ENCODE results near the gene RALGAPA1.
A peak's percentile ranks its signal among the peaks of the same experiment; 100 is the strongest.
"Not testable (repeated sequence)": the region's sequence is repeated elsewhere in the genome, so short reads cannot be mapped to it uniquely, and the experiment has no call there.

Gene RALGAPA1

DNA sequence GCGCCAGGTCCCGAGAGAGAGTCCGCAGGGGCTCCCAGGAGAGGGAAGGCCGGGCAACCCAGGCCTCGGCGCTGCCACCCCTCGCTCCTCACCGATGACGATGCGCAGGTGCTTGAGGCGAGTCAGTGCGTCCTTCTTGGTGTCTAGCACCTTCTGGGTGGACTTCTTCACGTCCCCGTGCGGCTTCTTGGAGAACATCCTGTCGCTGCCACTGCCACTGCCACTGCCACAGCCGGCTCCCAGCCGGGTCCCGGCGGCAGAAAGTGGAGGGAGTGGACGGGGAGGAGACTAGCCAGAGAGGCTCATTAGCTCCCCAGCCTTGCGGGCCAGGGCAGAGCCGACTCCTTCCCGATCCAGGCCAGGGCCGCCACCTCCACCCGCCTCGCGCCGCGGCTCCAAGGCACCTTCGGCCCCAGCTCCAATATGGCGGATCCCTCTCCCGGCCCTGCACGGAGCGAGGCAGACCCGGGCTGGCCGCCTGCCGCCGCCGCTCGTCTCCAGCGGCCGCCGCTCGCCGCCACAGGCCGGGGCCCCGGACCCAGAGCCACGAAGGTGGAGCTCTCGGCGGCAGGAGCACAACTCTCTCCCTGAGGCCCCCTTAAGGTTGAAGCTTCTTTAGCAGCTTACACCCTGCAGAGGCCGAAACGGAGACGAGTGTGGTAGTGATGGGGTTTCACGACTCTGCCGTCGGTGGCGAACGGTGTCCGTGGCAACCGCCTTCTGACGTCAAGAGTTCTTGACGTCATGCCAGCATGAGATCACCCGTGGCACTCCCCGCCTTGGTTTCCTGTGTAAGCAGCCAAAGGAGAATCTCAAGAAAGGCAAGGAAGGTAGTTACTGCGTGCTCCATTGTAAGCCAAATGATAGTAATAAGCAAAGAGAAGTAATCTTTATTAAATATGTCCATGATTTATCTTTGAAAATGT is at the start of gene RALGAPA1:
Gene RALGAPA1 (minus strand): TSS at position 658 of the 926 bp plus-strand sequence. CDS start 460 bp downstream, at position 198.
- DNase-seq, result peak; percentile 87

DNA sequence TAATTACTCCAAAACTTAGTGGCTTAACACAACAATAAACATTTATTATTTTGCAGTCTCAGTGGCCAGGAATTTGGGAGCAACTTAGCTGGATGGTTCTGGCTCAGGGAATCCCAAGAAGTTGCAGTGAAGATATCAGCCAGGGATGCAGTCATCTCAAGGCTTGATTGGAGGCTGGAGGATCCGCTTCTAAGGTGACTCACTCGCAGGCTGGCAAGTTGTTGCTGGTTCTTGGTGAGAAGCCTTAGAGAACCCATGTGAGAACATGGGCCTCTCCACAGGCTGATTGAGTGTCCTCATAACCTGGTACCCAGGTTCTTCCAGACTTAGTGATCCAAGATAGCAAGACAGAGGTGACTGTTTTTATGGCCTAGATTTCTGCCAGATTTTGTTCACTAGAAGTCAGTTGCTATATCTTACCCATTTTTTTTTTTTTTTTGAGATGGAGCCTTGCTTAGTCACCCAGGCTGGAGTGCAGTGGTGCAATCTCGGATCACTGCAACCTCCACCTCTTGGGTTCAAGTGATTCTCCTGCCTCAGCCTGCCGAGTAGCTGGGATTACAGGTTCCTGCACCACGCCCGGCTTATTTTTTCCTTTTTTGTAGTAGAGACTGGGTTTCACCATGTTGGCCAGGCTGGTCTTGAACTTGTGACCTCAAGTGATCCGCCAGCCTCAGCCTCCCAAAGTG is 49.6 kb upstream of the RALGAPA1 start:
- no peak for DNase-seq

DNA sequence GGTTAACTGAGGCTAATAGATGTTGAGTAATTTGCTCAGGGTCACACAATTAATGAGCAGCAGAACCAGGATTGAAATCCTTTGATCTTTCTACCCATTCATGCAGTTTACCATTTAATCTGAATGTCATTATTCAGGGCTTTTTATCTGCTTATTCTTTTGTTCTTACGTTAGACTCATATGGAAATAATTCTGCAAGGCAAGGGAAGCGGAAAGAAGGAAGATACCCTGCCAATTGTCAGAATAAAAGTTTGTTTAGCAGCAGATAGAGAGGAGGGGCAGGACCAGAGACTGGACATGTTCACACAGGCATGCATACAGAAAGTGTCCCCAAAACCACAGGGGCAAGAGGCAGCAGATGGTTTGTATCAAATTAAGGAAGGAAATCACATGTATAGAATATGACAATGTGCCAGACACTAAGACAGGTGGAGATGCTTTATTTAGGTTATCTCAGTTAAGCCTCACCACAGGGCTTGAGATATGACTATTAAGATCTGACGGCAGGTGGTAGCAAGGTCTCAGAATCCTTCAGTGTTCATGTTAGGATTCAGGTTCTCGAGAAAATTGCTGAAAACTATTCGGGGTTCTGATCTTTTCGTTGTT is 46.9 kb upstream of the RALGAPA1 start:
- no peak for DNase-seq

DNA sequence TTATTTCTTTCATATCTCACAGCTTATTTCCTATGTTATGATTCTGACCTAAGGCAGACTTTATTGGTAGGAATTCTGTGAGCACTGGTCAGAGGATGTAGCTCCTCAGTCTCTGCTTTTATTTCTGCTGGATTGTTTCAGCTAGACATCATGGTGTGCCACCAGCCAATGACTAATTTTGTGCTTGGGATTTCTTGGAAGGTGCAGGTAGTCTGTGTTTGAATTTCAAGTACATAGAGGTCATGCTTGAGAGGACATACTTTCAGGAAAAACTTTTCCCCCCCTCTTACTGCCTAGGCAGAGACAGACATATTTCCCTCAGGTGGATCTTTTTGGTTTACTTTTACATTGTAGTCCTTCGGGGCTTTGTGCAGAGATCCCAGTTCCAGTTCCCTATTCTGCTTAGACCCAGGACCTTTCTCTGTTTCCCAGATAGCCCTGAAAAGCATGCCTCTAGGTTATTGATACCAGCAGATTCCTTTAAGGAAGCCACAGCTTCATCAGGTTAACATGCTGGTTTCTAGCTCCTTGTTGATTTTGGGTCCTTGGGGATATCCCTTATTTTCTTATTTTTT is 45.7 kb upstream of the RALGAPA1 start:
- no peak for DNase-seq

DNA sequence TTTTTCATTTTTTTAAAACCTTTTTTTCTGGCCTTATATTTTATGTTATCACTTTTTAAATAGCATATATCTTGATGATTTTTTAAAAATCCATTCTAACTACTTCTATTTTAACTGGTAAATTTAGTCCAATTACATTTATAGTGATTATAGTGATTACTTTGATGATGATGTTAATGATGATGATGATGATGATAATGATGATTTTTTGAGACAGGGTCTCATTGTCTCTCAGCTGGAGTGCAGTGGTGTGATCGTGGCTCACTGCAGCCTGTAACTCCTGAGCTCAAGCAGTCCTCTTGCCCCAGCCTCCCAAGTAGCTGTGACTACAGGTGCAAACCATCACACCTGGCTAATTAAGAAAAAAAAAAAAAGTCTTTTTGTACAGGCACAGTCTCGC is 44.1 kb upstream of the RALGAPA1 start:
- no peak for DNase-seq

DNA sequence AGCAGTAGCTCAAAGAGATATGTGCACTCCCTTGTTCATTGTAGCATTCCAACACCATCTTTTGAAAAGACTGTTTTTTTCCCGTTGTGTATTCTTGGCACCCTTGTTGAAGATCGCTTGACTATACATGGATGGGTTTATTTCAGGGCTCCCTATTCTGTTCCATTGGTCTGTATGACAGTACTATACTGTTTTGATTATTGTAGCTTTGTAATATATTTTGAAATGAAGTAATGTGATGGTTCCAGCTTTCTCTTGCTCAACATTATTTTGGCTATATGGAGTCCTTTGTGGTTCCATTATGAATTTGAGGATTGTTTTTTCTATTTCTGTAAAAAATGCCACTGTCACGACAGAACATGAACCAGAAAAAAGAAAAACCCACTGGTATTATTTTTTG is 42.7 kb upstream of the RALGAPA1 start:
- DNase-seq, result no peak

DNA sequence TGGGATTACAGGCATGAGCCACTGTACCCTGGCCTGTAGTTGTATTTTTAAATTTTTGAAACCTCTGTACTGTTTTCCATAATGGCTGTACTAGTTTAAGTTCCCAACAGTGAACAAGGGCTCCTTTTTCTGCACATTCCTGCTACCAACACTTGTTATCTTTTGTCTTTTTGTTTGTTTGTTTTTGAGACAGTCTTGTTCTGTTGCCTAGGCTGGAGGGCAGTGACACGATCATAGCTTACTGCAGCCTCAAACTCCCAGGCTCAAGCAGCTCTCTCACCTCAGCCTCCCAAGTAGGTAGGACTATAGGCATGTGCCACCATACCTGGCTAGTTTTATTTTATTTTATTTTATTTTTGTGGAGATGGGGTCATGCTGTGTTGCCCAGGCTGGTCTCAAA is 40.0 kb upstream of the RALGAPA1 start:
- no peak for DNase-seq

DNA sequence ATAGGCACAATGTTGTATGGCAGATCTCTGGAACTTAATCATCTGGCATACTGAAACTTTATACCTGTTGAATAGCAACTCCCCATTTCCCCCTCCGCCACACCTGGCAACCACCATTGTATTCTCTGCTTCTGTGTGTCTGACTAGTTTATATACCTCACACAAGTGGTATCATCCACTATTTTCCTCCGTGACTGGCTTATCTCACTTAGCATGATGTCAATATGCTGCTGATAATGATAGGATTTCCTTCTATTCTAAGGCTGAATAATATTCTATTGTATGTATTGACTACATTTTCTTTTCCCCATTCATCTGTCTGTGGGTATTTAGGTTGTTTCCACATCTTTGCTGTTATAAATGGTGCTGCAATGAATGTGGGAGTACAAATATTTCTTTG is 38.5 kb upstream of the RALGAPA1 start:
- DNase-seq, result peak; percentile 9

DNA sequence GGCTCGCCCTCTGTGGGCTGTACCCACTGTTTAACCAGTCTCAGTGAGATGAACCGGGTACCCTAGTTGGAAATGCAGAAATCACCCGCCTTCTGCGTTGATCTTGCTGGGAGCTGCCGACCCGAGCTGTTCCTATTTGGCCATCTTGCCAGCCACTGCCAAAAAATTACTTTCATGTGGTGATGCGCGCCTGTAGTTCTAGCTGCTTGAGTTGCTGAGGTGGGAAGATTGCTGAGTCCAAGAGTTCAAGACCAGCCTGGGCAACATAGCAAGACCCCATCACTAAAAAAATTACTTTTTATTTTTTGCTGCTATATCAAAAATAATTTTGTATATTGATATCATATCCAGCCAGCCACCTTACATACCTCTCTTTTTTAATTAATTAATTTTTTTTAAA is 35.4 kb upstream of the RALGAPA1 start:
- no peak for DNase-seq

DNA sequence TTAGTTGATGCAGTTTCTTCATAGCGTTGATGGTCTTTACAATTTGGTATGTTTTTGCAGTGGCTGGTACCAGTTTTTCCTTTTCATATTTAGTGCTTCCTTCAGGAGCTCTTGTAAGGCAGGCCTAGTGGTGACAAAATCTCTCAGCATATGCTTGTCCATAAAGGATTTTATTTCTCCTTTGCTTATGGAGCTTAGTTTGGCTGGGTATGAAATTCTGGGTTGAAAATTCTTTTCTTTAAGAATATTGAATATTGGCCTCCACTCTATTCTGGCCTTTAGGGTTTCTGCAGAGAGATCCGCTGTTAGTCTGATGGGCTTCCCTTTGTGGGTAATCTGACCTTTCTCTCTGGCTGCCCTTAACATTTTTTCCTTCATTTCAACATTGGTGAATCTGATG is 33.1 kb upstream of the RALGAPA1 start:
- DNase-seq, result not testable (repeated sequence)

DNA sequence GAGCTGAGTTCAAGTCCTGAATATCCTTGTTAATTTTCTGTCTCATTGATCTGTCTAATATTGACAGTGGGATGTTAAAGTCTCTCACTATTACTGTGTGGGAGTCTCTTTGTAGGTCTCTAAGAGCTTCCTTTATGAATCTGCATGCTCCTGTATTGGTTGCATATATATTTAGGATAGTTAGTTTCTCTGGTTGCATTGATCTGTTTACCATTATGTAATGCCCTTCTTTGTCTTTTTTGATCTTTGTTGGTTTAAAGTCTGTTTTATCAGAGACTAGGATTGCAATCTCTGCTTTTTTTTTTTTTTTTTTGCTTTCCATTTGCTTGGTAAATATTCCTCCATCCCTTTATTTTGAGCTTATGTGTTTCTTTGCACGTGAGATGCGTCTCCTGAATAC is 32.6 kb upstream of the RALGAPA1 start:
- not testable (repeated sequence) for DNase-seq

DNA sequence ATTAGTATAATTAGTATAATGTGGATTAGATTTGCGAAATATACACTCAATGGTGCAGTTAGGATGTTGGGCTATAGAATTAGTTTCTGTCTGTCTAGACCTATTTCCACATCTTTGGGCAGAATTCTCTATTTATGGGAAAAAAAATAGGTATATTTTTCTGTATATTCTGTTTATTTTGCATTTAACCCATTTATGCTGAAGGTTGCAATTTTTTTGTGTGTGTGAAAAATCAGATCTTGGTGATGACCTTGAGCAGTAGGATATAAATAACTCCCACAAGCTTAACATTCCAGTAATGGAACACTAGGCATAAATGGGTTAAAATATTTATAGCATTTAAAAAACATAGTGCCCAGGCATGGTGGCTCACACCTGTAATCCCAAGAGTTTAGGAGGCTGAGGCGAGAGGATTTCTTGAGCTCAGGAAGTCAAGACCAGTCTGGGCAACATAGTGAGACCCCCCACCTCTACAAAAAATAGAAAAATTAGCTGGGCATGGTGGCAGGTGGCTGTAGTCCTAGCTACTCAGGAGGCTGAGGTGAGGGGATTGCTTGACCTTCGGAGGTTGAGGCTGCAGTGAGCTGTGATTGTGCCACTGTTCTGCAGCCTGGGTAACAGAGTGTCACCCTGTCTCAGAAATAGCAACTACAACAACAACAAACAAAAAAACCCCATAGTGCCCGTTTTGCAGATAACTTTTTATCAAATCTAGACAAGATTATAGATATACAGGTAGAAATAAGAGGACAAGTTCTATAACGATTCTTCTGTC is 26.3 kb upstream of the RALGAPA1 start:
- DNase-seq, result no peak

DNA sequence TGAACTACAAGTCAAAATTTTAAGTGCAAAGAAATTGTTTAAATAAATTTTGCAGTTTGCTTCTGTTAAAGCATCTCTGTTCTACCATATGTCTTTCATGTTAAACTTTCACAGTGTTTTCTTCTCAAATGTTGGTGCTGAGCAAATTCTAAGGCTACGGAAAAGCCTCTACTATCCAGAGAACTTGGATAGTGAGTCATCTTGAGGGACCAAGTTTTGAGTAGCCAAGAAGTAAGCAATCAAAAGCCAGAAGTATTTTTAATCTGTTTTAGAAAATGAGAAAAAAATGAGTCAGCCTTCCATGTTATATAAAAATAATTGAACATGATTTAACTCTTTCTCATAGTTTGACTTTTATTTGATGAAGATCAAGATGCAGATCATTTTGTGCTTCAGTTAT is 20.4 kb upstream of the RALGAPA1 start:
- DNase-seq, result no peak

DNA sequence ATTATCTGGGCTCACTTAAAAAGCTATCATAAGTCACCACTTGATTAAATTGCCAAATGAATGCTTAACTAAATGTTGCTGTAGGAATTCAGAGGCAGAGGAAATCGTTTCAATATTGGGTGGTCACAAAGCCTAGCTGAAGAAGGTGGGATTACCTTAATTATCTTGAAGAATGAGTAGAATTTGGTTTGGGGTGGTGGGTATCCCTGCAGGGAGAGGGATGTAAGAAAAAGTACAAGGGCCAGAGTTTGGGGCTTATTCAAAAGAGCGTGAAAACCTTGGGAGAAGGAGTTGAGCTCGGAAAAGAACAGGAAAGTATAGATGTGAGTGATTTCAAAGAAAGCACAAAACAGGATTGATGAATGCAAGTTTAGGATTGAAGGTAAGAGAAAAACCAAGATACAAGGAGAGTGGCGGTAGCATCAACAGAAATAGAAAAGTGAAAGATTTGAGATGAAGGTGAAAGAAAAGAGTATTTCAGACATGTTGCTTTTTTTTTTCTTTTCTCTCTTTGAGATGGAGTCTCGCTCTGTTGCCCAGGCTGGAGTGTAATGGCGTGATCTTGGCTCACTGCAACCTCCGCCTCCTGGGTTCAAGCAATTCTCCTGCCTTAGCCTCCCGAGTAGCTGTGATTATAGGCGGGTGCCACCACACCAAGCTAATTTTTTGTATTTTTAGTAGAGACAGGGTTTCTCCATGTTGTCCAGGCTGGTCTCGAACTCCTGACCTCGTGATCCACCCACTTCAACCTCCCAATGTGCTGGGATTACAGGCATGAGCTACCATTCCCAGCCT is 18.8 kb upstream of the RALGAPA1 start:
- no peak for DNase-seq

DNA sequence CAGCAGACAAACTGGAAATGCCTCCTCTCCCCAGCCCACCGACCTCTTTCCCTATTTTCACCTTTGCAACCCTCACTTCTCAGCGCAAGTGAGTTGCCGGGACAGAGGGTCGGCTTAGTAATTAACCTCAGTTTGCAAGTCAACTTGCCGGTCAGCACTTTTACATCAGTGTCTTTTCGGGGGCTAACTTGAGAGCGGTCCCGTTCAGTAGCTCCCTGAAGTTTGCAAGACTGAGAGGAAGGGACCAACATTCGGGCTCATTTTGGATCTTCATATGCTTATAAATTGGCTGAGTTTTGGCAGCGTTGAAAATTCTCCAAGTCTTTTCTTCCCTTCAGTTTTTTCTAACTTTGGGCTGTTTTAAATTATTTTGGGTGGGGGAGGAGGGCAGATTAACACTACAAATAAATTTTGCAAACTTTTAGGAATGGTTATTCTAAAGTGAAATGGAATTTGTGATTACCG is 17.9 kb upstream of the RALGAPA1 start:
- no peak for DNase-seq

DNA sequence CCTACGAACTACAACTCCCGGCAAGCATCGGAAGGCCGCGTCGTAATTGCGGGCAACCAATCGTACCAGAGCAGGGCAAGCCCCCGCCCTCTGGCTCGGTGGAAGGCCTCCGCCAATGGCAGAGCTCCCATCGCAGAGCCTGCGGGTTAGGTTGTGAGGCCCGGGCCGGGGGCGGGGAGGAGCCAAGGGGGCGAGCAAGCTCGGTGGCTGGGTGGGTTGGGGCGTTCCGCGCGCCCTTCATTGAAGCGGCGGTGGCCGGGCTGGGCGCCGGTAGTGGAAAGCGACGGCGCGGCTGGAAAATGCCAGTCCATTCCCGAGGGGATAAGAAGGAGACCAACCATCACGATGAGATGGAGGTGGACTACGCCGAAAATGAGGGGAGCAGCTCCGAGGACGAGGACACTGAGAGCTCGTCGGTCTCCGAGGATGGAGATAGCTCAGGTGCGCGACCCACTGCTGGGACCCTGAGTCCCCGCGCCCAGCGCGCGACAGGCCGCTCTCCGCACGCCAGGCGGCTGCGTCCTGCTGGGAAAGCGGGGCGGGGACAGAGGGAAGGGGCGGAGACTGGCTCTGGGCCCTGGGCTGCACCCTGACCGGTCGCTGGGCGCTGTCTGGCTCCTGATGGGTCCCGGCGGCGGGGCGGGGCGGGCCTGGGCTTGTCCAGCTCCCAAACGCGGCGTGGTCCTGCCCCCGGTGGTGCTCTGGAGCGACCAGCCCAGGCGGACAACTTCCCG is 17.3 kb upstream of the RALGAPA1 start, which contains the start of gene BRMS1L:
Gene BRMS1L (plus strand): TSS at position 121 of the 734 bp plus-strand sequence. CDS start 179 bp downstream, at position 300.
- DNase-seq, result peak; percentile 98

DNA sequence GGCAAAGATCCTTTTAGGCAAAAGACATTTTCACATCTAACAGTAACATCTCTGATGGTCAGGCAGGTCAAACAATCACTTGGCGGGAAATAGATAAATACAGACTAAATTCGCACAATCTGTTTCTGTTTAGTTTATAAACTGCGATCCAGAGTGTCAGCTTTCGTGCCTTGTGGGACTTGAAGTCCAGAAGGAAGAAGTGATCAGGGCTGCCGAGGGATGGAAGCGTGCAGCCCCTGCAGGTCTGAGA is 16.8 kb upstream of the RALGAPA1 start:
- no peak for DNase-seq

DNA sequence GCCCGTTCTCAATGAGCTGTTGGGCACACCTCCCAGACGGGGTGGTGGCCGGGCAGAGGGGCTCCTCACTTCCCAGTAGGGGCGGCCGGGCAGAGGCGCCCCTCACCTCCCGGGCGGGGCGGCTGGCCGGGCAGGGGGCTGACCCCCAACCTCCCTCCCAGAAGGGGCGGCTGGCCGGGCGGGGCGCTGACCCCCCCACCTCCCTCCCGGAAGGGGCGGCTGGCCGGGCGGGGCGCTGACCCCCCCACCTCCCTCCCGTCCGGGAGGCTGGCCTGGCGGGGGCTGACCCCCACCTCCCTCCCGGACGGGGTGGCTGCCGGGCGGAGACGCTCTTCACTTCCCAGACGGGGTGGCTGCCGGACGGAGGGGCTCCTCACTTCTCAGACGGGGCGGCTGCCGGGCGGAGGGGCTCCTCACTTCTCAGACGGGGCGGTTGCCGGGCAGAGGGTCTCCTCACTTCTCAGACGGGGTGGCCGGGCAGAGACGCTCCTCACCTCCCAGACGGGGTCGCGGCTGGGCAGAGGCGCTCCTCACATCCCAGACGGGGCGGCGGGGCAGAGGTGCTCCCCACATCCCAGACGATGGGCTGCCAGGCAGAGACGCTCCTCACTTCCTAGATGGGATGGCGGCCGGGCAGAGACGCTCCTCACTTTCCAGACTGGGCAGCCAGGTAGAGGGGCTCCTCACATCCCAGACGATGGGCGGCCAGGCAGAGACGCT is 15.5 kb upstream of the RALGAPA1 start:
- DNase-seq, result not testable (repeated sequence)

DNA sequence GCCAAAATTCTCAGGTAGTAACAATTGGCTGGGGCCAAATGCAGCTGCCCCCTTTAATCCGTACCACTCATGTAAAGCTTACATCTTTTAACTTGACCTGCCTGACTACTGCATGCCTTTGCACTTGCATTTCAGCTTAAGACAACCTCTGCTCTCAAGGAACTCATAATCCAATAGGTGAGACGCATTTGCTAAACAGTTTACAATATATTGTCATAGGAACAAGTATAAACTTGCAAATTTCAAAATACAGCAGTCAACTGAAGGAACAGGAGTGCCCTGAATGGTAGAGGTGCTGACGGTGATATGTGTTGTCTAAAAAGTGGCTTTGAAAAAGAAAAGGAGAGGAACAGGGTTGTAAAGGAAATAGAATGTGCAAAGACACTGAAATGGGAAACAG is 13.4 kb upstream of the RALGAPA1 start:
- no peak for DNase-seq
